Activated naive CD8-positive, alpha-beta T cell treated with anti-CD3 and anti-CD28 coated beads, Interleukin-2, amount 10 ng/mL, durations not matched to agents 7 days and 5 days (primary cell): ENCODE results near the gene NELFA. TPM values are rescaled to one million over a fixed set of nuclear protein-coding genes. Genes with fewer than 3 reads are reported as not detected.
"Not testable (repeated sequence)": the region's sequence is repeated elsewhere in the genome, so short reads cannot be mapped to it uniquely, and the experiment has no call there.

Experiments used
- ATAC-seq: fragments of 150-1000 bp; cut with Tn5 transposase; one replicate; pipeline ENCODE4 v1.10.0; 2021; ENCODE audit warnings: low read depth, moderate library complexity
- POLR2A ChIA-PET: fragments of 350-600 bp; sonication (Branson Sonifier 250); formaldehyde crosslinking; loops from one replicate; lab custom pipeline; 2021; ENCODE audit warnings: antibody characterized with exemption; lab: Charles Lee
- DNase-seq: peaks from one replicate; pipeline ENCODE4 v3.0.0; 2021
- H3K27ac Mint-ChIP-seq: one replicate; pipeline ENCODE4 v1.8.0; 2022; ENCODE audit warnings: mild to moderate bottlenecking, mixed read lengths
- H3K27me3 Mint-ChIP-seq: one replicate; pipeline ENCODE4 v1.8.0; 2022; ENCODE audit warnings: mild to moderate bottlenecking, moderate library complexity, mixed read lengths
- H3K36me3 Mint-ChIP-seq: one replicate; pipeline ENCODE4 v1.8.0; 2021; ENCODE audit warnings: mild to moderate bottlenecking, mixed read lengths
- H3K4me1 Mint-ChIP-seq: one replicate; pipeline ENCODE4 v1.8.0; 2021; ENCODE audit warnings: mixed read lengths
- H3K4me3 Mint-ChIP-seq: one replicate; pipeline ENCODE4 v1.8.0; 2022; ENCODE audit warnings: mild to moderate bottlenecking, moderate library complexity, mixed read lengths
- H3K9me3 Mint-ChIP-seq: one replicate; pipeline ENCODE4 v1.8.0; 2021; ENCODE audit warnings: mixed read lengths
- total RNA-seq, 2 experiments: library from RNA; stranded (reverse); gene quantifications; one replicate each; pipeline ENCODE4 v1.2.3, GENCODE V29; 2021

The NELFA gene
- total RNA-seq, 2 experiments from 2014 or later: 41.9 to 43.9 TPM

DNA sequence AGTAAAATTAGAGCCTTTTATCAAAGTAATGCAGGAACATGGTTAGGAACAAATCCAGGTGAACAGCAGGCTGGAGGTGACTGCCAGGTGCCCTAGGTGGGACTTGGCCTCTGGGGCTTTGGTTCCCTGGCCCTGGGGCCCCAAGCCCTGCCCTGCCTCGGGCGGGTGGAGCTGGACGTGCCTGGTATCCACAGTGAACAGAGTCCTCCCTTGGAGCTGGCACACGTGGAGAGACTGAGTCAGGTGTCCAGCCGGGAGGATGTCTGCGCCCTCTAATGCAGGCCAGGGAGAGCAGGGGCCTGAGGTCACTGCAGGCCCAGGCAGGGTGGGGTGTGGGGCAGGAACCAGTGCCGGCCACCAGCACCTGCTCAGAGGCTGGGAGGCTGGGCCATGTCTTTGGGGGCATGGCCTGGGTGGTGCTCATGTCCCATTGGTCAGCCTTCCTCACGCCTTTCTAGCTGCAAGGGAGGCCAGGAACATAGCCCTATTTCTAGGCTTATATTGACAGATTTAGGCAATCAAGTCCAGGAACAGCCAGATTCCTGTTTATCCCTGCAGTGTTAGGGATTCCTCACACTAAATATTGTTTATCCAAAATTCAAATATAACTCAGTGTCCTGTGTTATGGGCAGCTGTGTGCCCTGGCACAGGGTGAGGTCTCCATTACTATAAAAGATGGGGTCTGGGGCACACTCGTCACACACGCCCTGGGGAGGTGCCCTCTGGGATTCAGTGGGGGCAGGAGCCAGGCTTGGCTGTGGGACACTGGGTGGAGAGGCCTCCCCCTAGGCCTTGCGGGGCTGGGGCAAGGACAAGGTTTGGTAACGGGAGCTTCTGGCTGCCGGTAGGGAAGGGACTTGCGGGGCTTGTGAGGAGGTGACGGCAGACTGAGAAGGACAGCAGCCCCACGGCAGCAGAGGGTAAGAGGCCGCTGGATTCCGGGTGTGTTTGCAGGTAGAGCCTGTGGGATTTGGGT, 36.1 kb upstream of the NELFA start:
- Mint-ChIP-seq H3K27ac (no peak overlapping the region), H3K4me3 (no peak overlapping the region), H3K4me1 (peaks cover 2% of the 10 kb centered on the region), H3K36me3 (no peaks in the 10 kb centered on the region), H3K9me3 (no peaks in the 10 kb centered on the region), H3K27me3 (peaks cover 14% of the 10 kb centered on the region)
- DNase-seq: no peak
- POLR2A ChIA-PET: no interaction called here
- ATAC-seq: no peak

DNA sequence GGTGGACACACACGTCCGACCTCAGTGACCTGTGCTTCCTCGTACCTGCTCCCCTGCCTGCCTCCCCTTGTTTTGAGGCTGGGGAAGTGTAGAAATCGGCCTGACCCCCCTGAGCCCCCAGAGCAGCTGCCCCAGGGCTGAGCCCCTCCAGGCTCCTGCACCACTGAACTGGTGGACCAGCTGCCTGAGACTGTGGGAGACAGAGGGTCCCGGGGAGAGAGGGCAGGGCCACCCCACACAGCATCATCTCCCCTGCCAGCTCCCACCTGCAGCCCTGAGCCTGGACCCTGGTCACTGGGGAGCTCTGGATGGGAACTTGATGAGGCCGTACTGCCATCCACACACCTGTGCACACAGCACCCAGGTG, 35.3 kb upstream of the NELFA start:
- ATAC-seq (no peak), DNase-seq (no peak)
- POLR2A ChIA-PET: no interaction called here
- peaks cover 2% of the 10 kb centered on the region for H3K4me1 Mint-ChIP-seq
- no peak overlapping the region for H3K4me3 Mint-ChIP-seq
- H3K9me3 Mint-ChIP-seq: no peaks in the 10 kb centered on the region
- H3K27me3 Mint-ChIP-seq: peaks cover 18% of the 10 kb centered on the region
- no peak overlapping the region for H3K27ac Mint-ChIP-seq
- no peaks in the 10 kb centered on the region for H3K36me3 Mint-ChIP-seq

DNA sequence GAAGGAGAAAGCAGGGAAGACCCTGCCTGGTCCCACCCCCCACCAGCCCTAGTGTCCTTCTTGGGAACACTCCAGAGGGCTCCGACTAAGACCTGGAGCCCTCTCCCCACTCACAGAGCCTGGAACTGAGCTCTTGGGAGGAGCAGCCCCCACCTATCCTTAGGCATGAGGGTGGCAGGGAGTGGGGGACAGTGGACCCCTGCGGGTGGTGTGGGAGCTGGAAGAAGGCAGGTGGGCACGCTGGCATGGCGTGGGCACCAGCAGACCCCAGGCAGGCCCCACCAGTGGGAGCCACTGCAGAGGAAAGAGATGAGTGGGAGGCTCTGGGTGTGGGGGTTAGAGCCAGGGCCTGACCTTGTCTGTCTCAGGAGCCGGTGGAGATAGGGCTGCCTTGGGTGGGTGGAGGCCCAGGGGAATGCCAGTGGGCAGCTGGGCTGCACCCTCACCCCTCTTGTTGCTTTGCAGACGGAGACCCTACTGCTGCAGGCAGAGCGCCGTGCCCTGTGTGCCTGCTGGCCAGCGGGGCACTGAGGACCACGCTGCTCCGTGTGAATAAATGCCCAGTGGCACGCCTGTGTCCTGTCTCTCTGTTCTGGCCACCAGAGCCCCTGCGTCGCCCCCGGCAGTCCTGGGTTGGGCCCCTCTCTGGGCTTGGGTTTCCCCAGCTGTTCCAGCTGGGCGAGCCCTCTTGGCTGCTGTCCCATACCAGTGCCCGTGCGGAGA, 34.8 kb upstream of the NELFA start:
- H3K4me3 Mint-ChIP-seq: no peak overlapping the region
- POLR2A ChIA-PET: interaction anchor here (1.1 kb wide), 1 partner anchor 14 kb away, joined by 3 read pairs; no protein-coding TSS in a partner anchor
- H3K9me3 Mint-ChIP-seq: no peaks in the 10 kb centered on the region
- ATAC-seq (no peak), DNase-seq (no peak)
- no peak overlapping the region for H3K27ac Mint-ChIP-seq
- H3K4me1 Mint-ChIP-seq: peaks cover 2% of the 10 kb centered on the region
- H3K27me3 Mint-ChIP-seq: peaks cover 21% of the 10 kb centered on the region
- H3K36me3 Mint-ChIP-seq: no peaks in the 10 kb centered on the region

DNA sequence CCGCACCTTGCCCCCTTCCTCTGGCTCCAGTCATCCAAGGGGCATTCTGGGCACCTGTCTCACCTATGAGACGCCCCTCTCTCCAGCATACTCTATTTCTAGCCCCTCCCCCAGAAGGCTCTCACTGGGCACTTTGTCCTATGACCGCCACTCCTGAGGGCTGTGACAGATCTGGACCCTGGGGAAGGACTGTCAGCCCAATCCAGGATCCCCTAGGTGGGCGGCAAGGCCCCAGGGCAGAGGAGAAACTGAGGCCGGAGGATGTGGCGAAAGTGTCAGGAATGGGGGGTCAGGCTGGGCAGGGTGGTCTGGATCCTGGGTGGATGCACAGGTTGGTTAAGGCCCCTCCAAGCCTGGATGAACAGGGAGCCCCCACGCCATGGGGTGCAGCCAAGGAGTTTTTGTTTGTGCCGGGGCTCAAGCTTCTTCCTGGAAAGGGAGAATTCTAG, 34.2 kb upstream of the NELFA start:
- H3K36me3 Mint-ChIP-seq: no peaks in the 10 kb centered on the region
- POLR2A ChIA-PET: interaction anchor here (1.1 kb wide), 1 partner anchor 15 kb away, joined by 3 read pairs; no protein-coding TSS in a partner anchor
- peaks cover 24% of the 10 kb centered on the region for H3K27me3 Mint-ChIP-seq
- no peak for DNase-seq
- H3K27ac Mint-ChIP-seq: no peak overlapping the region
- H3K9me3 Mint-ChIP-seq: no peaks in the 10 kb centered on the region
- peak overlapping the region; percentile 73 for H3K4me3 Mint-ChIP-seq
- no peak for ATAC-seq
- H3K4me1 Mint-ChIP-seq: peaks cover 2% of the 10 kb centered on the region

DNA sequence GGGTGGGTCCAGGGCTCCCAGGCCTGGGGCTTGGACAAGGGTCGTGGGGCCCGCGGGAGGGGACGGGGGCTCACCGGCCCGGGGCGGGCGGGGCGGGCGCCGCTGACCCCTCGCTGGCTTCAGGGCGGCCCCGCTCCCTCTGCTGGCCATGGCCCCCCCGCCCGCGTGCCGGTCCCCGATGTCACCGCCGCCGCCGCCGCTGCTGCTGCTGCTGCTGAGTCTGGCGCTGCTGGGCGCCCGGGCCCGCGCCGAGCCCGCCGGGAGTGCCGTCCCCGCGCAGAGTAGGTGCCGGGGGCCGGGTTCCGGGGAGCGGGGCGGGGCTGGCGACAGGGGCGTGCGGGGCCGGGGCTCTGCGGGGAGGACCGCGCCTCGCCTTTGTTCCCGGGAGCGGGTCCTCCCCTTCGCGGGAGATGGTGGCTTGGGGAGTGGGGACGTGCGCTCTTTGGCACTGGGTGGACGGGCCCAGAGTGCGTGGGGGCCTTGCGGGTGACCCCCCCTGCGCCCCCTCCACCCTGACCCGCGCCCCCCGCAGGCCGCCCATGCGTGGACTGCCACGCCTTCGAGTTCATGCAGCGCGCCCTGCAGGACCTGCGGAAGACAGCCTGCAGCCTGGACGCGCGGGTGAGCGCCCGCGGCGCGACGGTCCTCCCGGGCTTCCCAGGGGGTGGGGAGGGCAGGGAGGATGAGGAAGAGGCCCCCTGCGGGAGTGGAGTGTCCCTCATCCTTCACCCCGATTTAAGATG, 33.6 kb upstream of the NELFA start:
- peak; percentile 71 for DNase-seq
- ATAC-seq: peak; percentile 59
- H3K27ac Mint-ChIP-seq: no peak overlapping the region
- H3K4me3 Mint-ChIP-seq: peak overlapping the region; percentile 73
- H3K9me3 Mint-ChIP-seq: no peaks in the 10 kb centered on the region
- H3K27me3 Mint-ChIP-seq: peaks cover 24% of the 10 kb centered on the region
- no peaks in the 10 kb centered on the region for H3K36me3 Mint-ChIP-seq
- peaks cover 2% of the 10 kb centered on the region for H3K4me1 Mint-ChIP-seq
- POLR2A ChIA-PET: no interaction called here

DNA sequence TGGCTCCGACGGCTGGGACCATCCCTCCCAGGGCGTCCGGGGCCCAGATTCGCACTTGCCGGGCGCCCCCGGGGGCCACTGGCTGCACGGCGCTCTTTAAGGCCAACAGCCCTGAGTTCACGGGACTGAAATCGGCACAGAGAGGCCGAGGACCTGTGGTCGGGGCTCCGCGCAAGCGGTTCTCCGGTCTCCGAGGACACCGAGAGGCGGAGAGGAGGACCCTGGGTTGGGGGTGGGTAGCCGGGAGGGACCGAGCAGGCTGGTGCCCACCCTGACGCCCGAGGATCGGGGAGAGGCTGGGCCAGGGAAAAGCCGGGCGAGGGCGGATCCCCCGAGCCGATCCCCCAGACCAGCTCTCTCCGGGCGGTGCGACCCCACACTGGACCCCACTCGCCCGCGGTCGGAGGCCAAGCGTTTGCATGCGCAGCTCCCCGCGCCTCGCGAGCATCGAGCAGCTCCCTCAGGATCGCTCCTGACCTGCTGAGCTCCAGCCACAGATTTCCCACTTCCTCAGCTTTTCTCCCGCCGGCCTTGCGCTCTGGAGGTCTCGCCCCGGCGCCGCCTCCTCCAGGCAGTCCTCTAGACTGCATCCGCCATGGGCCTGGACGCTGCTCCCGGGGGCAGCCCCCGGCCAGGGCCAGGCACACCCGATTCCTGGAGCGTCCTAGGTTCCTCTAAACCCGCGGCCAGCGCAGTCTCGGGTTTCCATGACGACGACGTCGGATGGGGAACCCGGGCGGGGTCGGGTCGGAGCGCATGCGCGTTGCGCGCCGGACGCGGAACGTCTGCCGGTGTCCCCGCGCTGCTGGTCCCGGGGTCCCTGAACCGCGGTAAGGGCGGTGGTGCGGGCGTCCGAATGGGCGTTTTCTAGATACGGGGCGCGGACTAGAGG, 32.7 kb upstream of the NELFA start:
- Mint-ChIP-seq H3K27ac (peak overlapping the region; percentile 48), H3K36me3 (no peaks in the 10 kb centered on the region), H3K4me1 (peaks cover 2% of the 10 kb centered on the region), H3K27me3 (peaks cover 32% of the 10 kb centered on the region), H3K4me3 (peak overlapping the region; percentile 77), H3K9me3 (no peaks in the 10 kb centered on the region)
- ATAC-seq: peak; percentile 76
- peak; percentile 90 for DNase-seq
- POLR2A ChIA-PET: interaction anchor here (0.7 kb wide), 1 partner anchor 32 kb away, joined by 3 read pairs; no protein-coding TSS in a partner anchor

DNA sequence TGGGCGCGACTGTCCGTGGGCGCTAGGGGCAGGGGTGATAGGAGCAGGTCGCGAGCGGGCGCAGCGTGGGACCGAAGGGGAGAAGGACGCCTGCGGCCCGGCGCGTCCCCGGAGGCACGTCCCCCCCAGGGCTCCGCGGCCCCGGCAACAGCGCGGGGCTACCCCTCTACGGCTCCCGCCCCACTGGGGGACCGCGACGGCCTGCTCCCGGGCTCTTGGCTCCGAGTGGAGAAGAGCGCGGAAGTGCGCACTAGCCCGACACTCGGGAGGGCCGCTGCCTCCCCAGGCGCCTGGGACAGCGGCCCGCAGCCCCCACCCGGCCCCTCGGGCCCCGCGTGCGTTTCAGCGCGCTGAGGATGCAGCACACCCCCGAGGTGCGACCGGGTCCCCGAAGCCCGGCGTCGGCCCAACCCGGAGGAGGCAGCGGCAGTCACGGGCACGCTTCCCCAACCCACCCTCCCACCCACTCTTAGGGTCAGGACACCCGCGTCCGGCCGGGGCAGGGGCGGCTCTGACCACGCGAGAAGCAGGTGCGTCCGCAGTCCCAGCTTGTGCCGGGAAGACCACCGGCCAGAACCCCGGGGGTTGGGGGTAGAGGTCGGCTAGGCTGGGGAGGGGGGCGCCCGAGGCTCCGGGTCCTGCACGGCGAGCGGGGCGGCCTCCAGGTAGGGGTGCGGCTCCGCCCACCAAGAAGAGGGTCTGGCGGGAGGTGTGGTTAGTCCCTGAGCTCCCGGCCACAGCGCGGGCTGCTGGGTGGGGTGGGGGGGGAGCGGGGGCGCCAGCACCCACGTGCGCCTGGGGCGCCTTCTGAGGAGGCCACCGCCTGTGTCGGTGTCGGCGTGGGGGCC, 31.8 kb upstream of the NELFA start:
- peaks cover 34% of the 10 kb centered on the region for H3K27me3 Mint-ChIP-seq
- H3K36me3 Mint-ChIP-seq: no peaks in the 10 kb centered on the region
- ATAC-seq (no peak), DNase-seq (peak; percentile 37)
- H3K9me3 Mint-ChIP-seq: no peaks in the 10 kb centered on the region
- peaks cover 2% of the 10 kb centered on the region for H3K4me1 Mint-ChIP-seq
- POLR2A ChIA-PET: interaction anchor here (0.7 kb wide), 1 partner anchor 31 kb away, joined by 3 read pairs; no protein-coding TSS in a partner anchor
- H3K4me3 Mint-ChIP-seq: peak overlapping the region; percentile 59
- H3K27ac Mint-ChIP-seq: no peak overlapping the region

DNA sequence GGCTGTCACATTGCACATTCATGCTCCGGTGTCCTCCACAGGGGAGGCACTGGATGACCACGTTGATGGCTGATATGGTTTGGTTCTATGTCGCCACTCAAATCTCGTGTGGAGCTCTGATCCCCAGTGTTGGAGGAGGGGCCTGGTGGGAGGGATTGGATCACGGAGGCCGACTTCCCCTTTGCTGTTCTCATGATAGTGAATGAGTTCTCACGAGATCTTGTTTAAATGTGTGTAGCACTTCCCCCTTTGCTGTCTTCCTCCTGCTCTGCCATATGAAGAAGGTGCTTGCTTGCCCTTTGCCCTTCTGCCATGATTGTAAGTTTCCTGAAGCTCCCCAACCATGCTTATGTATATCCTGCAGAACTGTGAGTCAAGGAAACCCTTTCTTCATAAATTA, 28.1 kb upstream of the NELFA start:
- Mint-ChIP-seq H3K4me1 (peaks cover 1% of the 10 kb centered on the region), H3K36me3 (no peaks in the 10 kb centered on the region), H3K9me3 (no peaks in the 10 kb centered on the region), H3K27ac (no peak overlapping the region), H3K27me3 (peaks cover 42% of the 10 kb centered on the region), H3K4me3 (no peak overlapping the region)
- POLR2A ChIA-PET: no interaction called here
- no peak for ATAC-seq
- no peak for DNase-seq

DNA sequence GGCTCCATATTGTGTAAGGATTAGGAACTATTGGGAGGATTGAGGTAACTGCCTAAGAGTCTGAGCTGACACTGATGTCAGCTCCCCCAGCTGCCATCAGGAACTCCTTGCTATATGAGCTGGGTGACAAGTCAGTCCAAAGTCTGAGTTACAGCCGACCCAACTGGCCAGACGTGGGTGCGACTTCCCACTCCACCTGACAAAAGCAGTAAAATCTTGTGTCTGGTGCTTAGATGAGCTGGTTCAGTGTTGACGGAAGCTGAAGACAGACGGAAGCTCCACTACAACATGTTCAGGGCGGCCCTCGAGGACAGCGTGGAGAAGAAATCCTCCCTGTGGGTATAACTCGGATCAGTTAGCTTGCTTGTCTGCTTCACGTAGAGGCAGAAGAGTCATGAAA, 27.6 kb upstream of the NELFA start:
- H3K4me1 Mint-ChIP-seq: peaks cover 1% of the 10 kb centered on the region
- DNase-seq (no peak), ATAC-seq (no peak)
- H3K36me3 Mint-ChIP-seq: no peaks in the 10 kb centered on the region
- POLR2A ChIA-PET: no interaction called here
- H3K27ac Mint-ChIP-seq: no peak overlapping the region
- H3K4me3 Mint-ChIP-seq: no peak overlapping the region
- peaks cover 41% of the 10 kb centered on the region for H3K27me3 Mint-ChIP-seq
- no peaks in the 10 kb centered on the region for H3K9me3 Mint-ChIP-seq

DNA sequence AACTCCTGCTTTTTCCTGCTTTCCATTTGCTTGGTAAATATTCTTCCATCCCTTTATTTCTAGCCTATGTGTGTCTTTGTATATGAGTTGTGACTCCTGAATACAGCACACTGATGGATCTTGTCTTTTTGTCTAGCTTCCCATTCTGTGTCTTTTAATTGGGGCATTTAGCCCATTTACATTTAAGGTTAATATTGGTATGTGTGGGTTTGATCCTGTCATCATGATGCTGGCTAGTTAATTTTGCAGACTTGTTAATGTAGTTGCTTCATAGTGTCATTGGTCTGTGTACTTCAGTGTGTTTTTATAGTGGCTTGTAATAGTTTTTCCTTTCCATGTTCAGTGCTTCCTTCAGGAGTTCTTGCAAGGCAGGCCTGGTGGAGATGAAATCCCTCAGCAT, 22.4 kb upstream of the NELFA start:
- H3K27me3 Mint-ChIP-seq: peaks cover 37% of the 10 kb centered on the region
- POLR2A ChIA-PET, H3K27ac Mint-ChIP-seq, H3K4me3 Mint-ChIP-seq, ATAC-seq, H3K9me3 Mint-ChIP-seq, H3K4me1 Mint-ChIP-seq, H3K36me3 Mint-ChIP-seq, DNase-seq: not testable (repeated sequence)

DNA sequence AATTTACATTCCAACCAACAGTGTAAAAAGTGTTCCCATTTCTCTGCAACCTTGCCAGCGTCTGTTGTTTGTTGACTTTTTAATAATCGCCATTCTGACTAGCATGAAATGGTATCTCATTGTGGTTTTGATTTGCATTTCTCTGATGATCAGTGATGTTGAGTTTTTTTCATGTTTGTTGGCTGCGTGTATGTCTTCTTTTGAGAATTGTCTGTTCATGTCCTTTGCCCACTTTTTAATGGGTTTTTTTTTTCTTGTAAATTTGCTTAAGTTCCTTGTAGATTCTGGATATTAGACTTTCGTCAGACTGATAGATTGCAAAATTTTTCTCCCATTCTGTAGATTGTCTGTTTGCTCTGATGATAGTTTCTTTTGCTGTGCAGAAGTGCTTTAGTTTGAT, 18.3 kb upstream of the NELFA start:
- POLR2A ChIA-PET, ATAC-seq, H3K27ac Mint-ChIP-seq, H3K4me3 Mint-ChIP-seq, H3K36me3 Mint-ChIP-seq, DNase-seq, H3K9me3 Mint-ChIP-seq, H3K4me1 Mint-ChIP-seq: not testable (repeated sequence)
- H3K27me3 Mint-ChIP-seq: peaks cover 44% of the 10 kb centered on the region

DNA sequence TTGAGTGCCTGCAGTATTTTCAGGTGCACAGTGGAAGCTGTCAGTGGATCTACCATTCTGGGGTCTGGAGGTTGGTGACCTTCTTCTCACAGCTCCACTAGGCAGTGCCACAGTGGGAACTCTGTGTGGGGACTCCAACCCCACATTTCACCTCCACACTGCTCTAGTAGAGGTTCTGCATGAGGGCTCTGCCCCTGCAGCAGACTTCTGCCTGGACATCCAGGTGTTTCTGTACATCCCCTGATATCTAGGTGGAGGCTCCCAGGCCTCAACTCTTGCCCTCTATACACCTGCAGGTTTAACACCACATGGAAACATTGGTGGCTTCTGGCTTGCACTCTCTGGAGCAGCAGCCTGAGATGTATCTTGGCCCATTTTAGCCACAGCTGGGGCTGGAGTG, 17.0 kb upstream of the NELFA start:
- DNase-seq (no peak), ATAC-seq (no peak)
- peaks cover 49% of the 10 kb centered on the region for H3K27me3 Mint-ChIP-seq
- peaks cover 5% of the 10 kb centered on the region for H3K4me1 Mint-ChIP-seq
- no peak overlapping the region for H3K27ac Mint-ChIP-seq
- POLR2A ChIA-PET: no interaction called here
- H3K36me3 Mint-ChIP-seq: peaks cover 6% of the 10 kb centered on the region
- peaks cover 8% of the 10 kb centered on the region for H3K9me3 Mint-ChIP-seq
- no peak overlapping the region for H3K4me3 Mint-ChIP-seq
